ENCODE results near the gene NTM.

The NTM gene

GRCh38 chr11:132131047-132131446, 760.6 kb downstream of the NTM start:
- FAIRE-seq, result no peak

- FAIRE-seq, result no peak
Observed at GRCh38 chr11:132131961-132132360, 761.5 kb downstream of the NTM start.

GRCh38 chr11:132134322-132134721, 763.9 kb downstream of the NTM start:
- no peak for FAIRE-seq

- FAIRE-seq, result no peak
Observed at GRCh38 chr11:132137289-132137980, 767.0 kb downstream of the NTM start.

- no peak for FAIRE-seq
Observed at GRCh38 chr11:132137981-132138313, 767.5 kb downstream of the NTM start.

GRCh38 chr11:132139181-132139580, 768.8 kb downstream of the NTM start:
- FAIRE-seq, result no peak

GRCh38 chr11:132140056-132140455, 769.6 kb downstream of the NTM start:
- FAIRE-seq, result no peak

GRCh38 chr11:132142121-132142520, 771.7 kb downstream of the NTM start:
- FAIRE-seq, result no peak

- no peak for FAIRE-seq
Observed at GRCh38 chr11:132142554-132142953, 772.1 kb downstream of the NTM start.

GRCh38 chr11:132147464-132147863, 777.0 kb downstream of the NTM start:
- FAIRE-seq, result no peak

GRCh38 chr11:132154781-132155180, 784.4 kb downstream of the NTM start:
- FAIRE-seq, result no peak

GRCh38 chr11:132158091-132158490, 787.7 kb downstream of the NTM start:
- FAIRE-seq, result no peak

- FAIRE-seq, result no peak
Observed at GRCh38 chr11:132158696-132159095, 788.3 kb downstream of the NTM start.

GRCh38 chr11:132161403-132162078, 791.1 kb downstream of the NTM start:
- no peak for FAIRE-seq

- no peak for FAIRE-seq
Observed at GRCh38 chr11:132168344-132168981, 798.0 kb downstream of the NTM start.

GRCh38 chr11:132171031-132171430, 800.6 kb downstream of the NTM start:
- FAIRE-seq, result no peak

- no peak for FAIRE-seq
Observed at GRCh38 chr11:132174362-132175255, 804.2 kb downstream of the NTM start.

- no peak for FAIRE-seq
Observed at GRCh38 chr11:132177106-132177505, 806.7 kb downstream of the NTM start.

GRCh38 chr11:132184079-132184478, 813.7 kb downstream of the NTM start:
- no peak for FAIRE-seq

GRCh38 chr11:132185726-132186592, 815.5 kb downstream of the NTM start:
- no peak for FAIRE-seq

- no peak for FAIRE-seq
Observed at GRCh38 chr11:132186699-132187098, 816.3 kb downstream of the NTM start.

- FAIRE-seq, result no peak
Observed at GRCh38 chr11:132187386-132187785, 817.0 kb downstream of the NTM start.
